Measurements from ENCODE around the gene KRT17. TPM values are rescaled to one million over a fixed set of nuclear protein-coding genes. Genes with fewer than 3 reads are reported as not detected.

Gene KRT17
- total and polyA plus RNA-seq, 10 of the 15 experiments (the other 5 are each of a cell fraction or from before 2014, with no cell fraction given), result 0.47 to 30.0 (median 2.5) TPM

GRCh38 chr17:41666237-41666641 lies 41.9 kb upstream of the KRT17 start (continued):
- TF ChIP-seq CTCF (IDR thresholded peaks at IDR 0.05 in 2 of 3, conservative IDR thresholded peaks at IDR 0.05 in 1 of 3; ENCODE audit: control insufficient read depth in 2 of 3, extremely low read depth in 1 of 3, insufficient read depth in 1 of 3, low read depth in 3 of 3, low read length in 3 of 3) (no peak), PKNOX1 (IDR thresholded peaks at IDR 0.05) (0 out of 2 replicates have a peak, but pooled peaks have one; percentile 8), SP1 (IDR thresholded peaks at IDR 0.05; ENCODE audit: low read depth, low read length) (no peak), SUPT20H (IDR thresholded peaks at IDR 0.05; ENCODE audit: borderline replicate concordance, control insufficient read depth, low read depth, low read length) (no peak), CEBPB (IDR thresholded peaks at IDR 0.05; ENCODE audit: borderline replicate concordance in 1 of 2, low read depth in 2 of 2, low read length in 2 of 2) (no peak), MLLT1 (IDR thresholded peaks at IDR 0.05) (no peak), YY1 (IDR thresholded peaks at IDR 0.05; ENCODE audit: low read depth, low read length) (no peak), IKZF1 (conservative IDR thresholded peaks at IDR 0.05) (no peak), CUX1 (IDR thresholded peaks at IDR 0.05; ENCODE audit: insufficient replicate concordance, low read depth, low read length) (no peak), ZBED1 (IDR thresholded peaks at IDR 0.05; ENCODE audit: borderline replicate concordance) (0 out of 2 replicates have a peak, but pooled peaks have one; percentile 9), WRNIP1 (IDR thresholded peaks at IDR 0.05; ENCODE audit: borderline replicate concordance, low read depth, low read length) (no peak), EED (IDR thresholded peaks at IDR 0.05; ENCODE audit: low read depth) (peak; percentile 62; the same call in 1 of the 2 replicates), USF1 (IDR thresholded peaks at IDR 0.05; ENCODE audit: borderline replicate concordance, extremely low read length, insufficient read depth, low read depth, low read length) (no peak), GATAD2B (conservative IDR thresholded peaks at IDR 0.05; ENCODE audit: low read depth) (no peak), MTA3 (IDR thresholded peaks at IDR 0.05; ENCODE audit: borderline replicate concordance, low read length) (no peak), E2F8 (IDR thresholded peaks at IDR 0.05; ENCODE audit: low read depth, partially characterized antibody) (no peak)
